ENCODE results near the gene TRAF2.

The TRAF2 gene

GRCh38 chr9:136906266-136906665 is 19.9 kb downstream of the TRAF2 start:
- no peaks in the 10 kb centered on the region for H3K79me2 ChIP-seq (ENCODE audit: insufficient read depth, low read length)
- no peak overlapping the region for H3K27ac ChIP-seq (ENCODE audit: low read depth, low read length, poor library complexity, severe bottlenecking)
- H3K36me3 ChIP-seq (ENCODE audit: insufficient read depth, low read length) = peaks cover 82% of the 10 kb centered on the region
- H3K4me1 ChIP-seq (ENCODE audit: insufficient read depth, low read length, severe bottlenecking) = peaks cover 18% of the 10 kb centered on the region
- no peak for TF ChIP-seq EZH2 (IDR thresholded peaks at IDR 0.05; ENCODE audit: borderline replicate concordance, low read length)
- no peak for TF ChIP-seq CTCF (IDR thresholded peaks at IDR 0.05; ENCODE audit: low read length)
- H3K4me2 ChIP-seq (ENCODE audit: low read length) = no peak overlapping the region
- no peaks in the 10 kb centered on the region for H3F3A ChIP-seq (ENCODE audit: insufficient read depth, low read length)
- H3K9ac ChIP-seq (ENCODE audit: low read length) = no peak overlapping the region
- H3K27me3 ChIP-seq (ENCODE audit: insufficient read depth, low read length) = no peaks in the 10 kb centered on the region
- H4K20me1 ChIP-seq (ENCODE audit: insufficient read depth, low read length) = no peaks in the 10 kb centered on the region
- no peak overlapping the region for H3K4me3 ChIP-seq (ENCODE audit: low read depth, low read length, poor library complexity, severe bottlenecking)
- no peaks in the 10 kb centered on the region for H3K9me3 ChIP-seq (ENCODE audit: low read length)
- no peak overlapping the region for H2AFZ ChIP-seq (ENCODE audit: low read length)
- no peaks in the 10 kb centered on the region for H3K9me2 ChIP-seq (ENCODE audit: low read depth, low read length)

GRCh38 chr9:136907011-136907914 is 20.9 kb downstream of the TRAF2 start:
- Histone ChIP-seq H3K9me3 (ENCODE audit: low read length) (no peaks in the 10 kb centered on the region), H3K27me3 (ENCODE audit: insufficient read depth, low read length) (no peaks in the 10 kb centered on the region), H3F3A (ENCODE audit: insufficient read depth, low read length) (no peaks in the 10 kb centered on the region), H3K4me3 (ENCODE audit: low read depth, low read length, poor library complexity, severe bottlenecking) (no peak overlapping the region), H3K4me2 (ENCODE audit: low read length) (no peak overlapping the region), H3K27ac (ENCODE audit: low read depth, low read length, poor library complexity, severe bottlenecking) (no peak overlapping the region), H3K79me2 (ENCODE audit: insufficient read depth, low read length) (no peaks in the 10 kb centered on the region), H2AFZ (ENCODE audit: low read length) (no peak overlapping the region), H4K20me1 (ENCODE audit: insufficient read depth, low read length) (no peaks in the 10 kb centered on the region), H3K36me3 (ENCODE audit: insufficient read depth, low read length) (peaks cover 74% of the 10 kb centered on the region), H3K9me2 (ENCODE audit: low read depth, low read length) (no peaks in the 10 kb centered on the region), H3K9ac (ENCODE audit: low read length) (no peak overlapping the region), H3K4me1 (ENCODE audit: insufficient read depth, low read length, severe bottlenecking) (peaks cover 8% of the 10 kb centered on the region)
- TF ChIP-seq CTCF (IDR thresholded peaks at IDR 0.05; ENCODE audit: low read length) = no peak
- TF ChIP-seq EZH2 (IDR thresholded peaks at IDR 0.05; ENCODE audit: borderline replicate concordance, low read length) = no peak

DNA sequence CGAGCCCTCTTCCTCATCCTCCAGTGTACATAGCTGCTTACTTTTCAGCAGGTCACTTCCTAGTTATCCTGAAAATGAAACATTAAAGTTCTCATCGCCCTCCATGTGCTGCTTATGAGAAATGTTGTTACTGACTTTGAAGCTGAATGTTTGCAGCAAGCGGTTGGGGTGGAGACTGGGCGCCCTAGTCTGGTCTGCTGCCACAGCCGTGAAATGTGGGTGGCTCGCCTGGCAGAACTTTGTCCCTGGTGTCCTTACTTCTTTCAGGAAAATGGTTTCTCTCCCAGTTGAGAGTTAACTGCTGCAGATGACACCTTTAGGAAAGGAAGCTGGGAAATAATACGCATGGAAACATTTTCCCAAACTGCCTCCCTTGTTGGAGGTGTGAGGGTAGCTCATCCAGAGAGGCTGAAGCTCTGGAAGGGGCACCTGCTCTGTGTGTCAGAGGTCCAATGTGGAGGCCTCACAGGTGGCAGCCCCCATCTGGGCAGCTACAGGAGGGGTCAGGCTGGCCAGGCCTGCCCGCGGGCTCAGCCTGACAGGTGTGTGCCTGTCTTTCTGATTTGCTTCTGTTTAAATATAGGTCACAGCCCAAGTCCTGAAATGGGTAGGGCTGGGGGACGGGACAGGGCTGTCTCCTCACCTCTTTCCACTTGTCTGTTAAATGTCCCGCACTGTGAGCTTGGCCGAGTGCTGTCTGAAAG is 24.0 kb downstream of the TRAF2 start:
- peaks cover 66% of the 10 kb centered on the region for H3K36me3 ChIP-seq (ENCODE audit: insufficient read depth, low read length)
- H3K4me3 ChIP-seq (ENCODE audit: low read depth, low read length, poor library complexity, severe bottlenecking) = no peak overlapping the region
- no peaks in the 10 kb centered on the region for H3F3A ChIP-seq (ENCODE audit: insufficient read depth, low read length)
- H3K9ac ChIP-seq (ENCODE audit: low read length) = no peak overlapping the region
- no peaks in the 10 kb centered on the region for H3K27me3 ChIP-seq (ENCODE audit: insufficient read depth, low read length)
- TF ChIP-seq CTCF (IDR thresholded peaks at IDR 0.05; ENCODE audit: low read length) (no peak), EZH2 (IDR thresholded peaks at IDR 0.05; ENCODE audit: borderline replicate concordance, low read length) (no peak)
- H3K79me2 ChIP-seq (ENCODE audit: insufficient read depth, low read length) = no peaks in the 10 kb centered on the region
- no peaks in the 10 kb centered on the region for H3K9me3 ChIP-seq (ENCODE audit: low read length)
- H3K9me2 ChIP-seq (ENCODE audit: low read depth, low read length) = no peaks in the 10 kb centered on the region
- no peaks in the 10 kb centered on the region for H4K20me1 ChIP-seq (ENCODE audit: insufficient read depth, low read length)
- H3K4me1 ChIP-seq (ENCODE audit: insufficient read depth, low read length, severe bottlenecking) = no peaks in the 10 kb centered on the region
- no peak overlapping the region for H2AFZ ChIP-seq (ENCODE audit: low read length)
- H3K27ac ChIP-seq (ENCODE audit: low read depth, low read length, poor library complexity, severe bottlenecking) = no peak overlapping the region
- no peak overlapping the region for H3K4me2 ChIP-seq (ENCODE audit: low read length)
